NCI-H2029 treated with DMSO at 0.1 percent for 48 hours (cell line): ENCODE measurements around the gene BATF.
A peak's percentile ranks its signal among the peaks of the same experiment; 100 is the strongest.
"Not testable (repeated sequence)": the region's sequence is repeated elsewhere in the genome, so short reads cannot be mapped to it uniquely, and the experiment has no call there.

ENCODE experiments used
- DNase-seq: peaks from one replicate; lab custom pipeline; 2025; lab: John Stamatoyannopoulos, UW

BATF gene

GRCh38 chr14:75522224-75522982 is at the start of gene BATF:
BATF (plus strand) TSS chr14:75522469; CDS start chr14:75522683, 214 bp downstream.
- DNase-seq = no peak

GRCh38 chr14:75474127-75474526 is 48.1 kb upstream of the BATF start:
- not testable (repeated sequence) for DNase-seq

- DNase-seq = peak; percentile 50
These were observed 45.8 kb upstream of the BATF start for GRCh38 chr14:75476274-75476995.

- no peak for DNase-seq
These were observed 44.4 kb upstream of the BATF start for GRCh38 chr14:75477881-75478280.

GRCh38 chr14:75479770-75480600 is 42.3 kb upstream of the BATF start:
- DNase-seq = no peak

- no peak for DNase-seq
These were observed 39.9 kb upstream of the BATF start for GRCh38 chr14:75482366-75482765.

GRCh38 chr14:75484711-75485429 is 37.4 kb upstream of the BATF start:
- DNase-seq = no peak

- no peak for DNase-seq
These were observed 36.0 kb upstream of the BATF start for GRCh38 chr14:75486318-75486717.

- no peak for DNase-seq
These were observed 35.1 kb upstream of the BATF start for GRCh38 chr14:75487155-75487671.

GRCh38 chr14:75489480-75489837 is 32.8 kb upstream of the BATF start:
- DNase-seq = no peak

- no peak for DNase-seq
These were observed 30.8 kb upstream of the BATF start for GRCh38 chr14:75491376-75491978.

- DNase-seq = no peak
These were observed 29.3 kb upstream of the BATF start for GRCh38 chr14:75492832-75493591.

GRCh38 chr14:75493592-75494087 is 28.6 kb upstream of the BATF start:
- no peak for DNase-seq

- DNase-seq = no peak
These were observed 27.4 kb upstream of the BATF start for GRCh38 chr14:75494896-75495295.

GRCh38 chr14:75495399-75495798 is 26.9 kb upstream of the BATF start:
- DNase-seq = no peak

GRCh38 chr14:75495882-75496281 is 26.4 kb upstream of the BATF start:
- DNase-seq = no peak

GRCh38 chr14:75496755-75497154 is 25.5 kb upstream of the BATF start:
- DNase-seq = no peak

GRCh38 chr14:75497191-75497590 is 25.1 kb upstream of the BATF start:
- no peak for DNase-seq

- no peak for DNase-seq
These were observed 24.6 kb upstream of the BATF start for GRCh38 chr14:75497701-75498100.
